Upper lobe of right lung (tissue), 1 donor: ENCODE measurements around the gene TIAM1. TPM values are rescaled to one million over a fixed set of nuclear protein-coding genes. Genes with fewer than 3 reads are reported as not detected.

Experiments
- ATAC-seq: fragments of 200-7000 bp; cut with Tn5 transposase; one replicate; pipeline ENCODE4 v1.9.1; 2020; ENCODE audit warnings: mild to moderate bottlenecking, moderate library complexity
- DNase-seq: peaks from one replicate; pipeline ENCODE4 v3.0.0-alpha.2; 2020
- H3K27ac ChIP-seq: fragments of 200-600 bp; one replicate; pipeline ENCODE4 v1.8.0; 2022
- H3K27me3 ChIP-seq: fragments of 200-600 bp; one replicate; pipeline ENCODE4 v1.8.0; 2022; ENCODE audit warnings: mild to moderate bottlenecking
- H3K36me3 ChIP-seq: fragments of 200-600 bp; one replicate; pipeline ENCODE4 v1.8.0; 2022
- H3K4me1 ChIP-seq: fragments of 200-600 bp; one replicate; pipeline ENCODE4 v1.8.0; 2022
- H3K4me3 ChIP-seq: fragments of 200-600 bp; one replicate; pipeline ENCODE4 v1.8.0; 2022; ENCODE audit warnings: mild to moderate bottlenecking
- H3K9me3 ChIP-seq: fragments of 200-600 bp; one replicate; pipeline ENCODE4 v1.8.0; 2022
- CTCF ChIP-seq: fragments of 200-600 bp; IDR thresholded peaks from one replicate; pipeline ENCODE4 v1.8.0; 2022; ENCODE audit warnings: antibody characterized with exemption
- intact Hi-C: fragments of 100-400 bp; cut with DNase I; formaldehyde crosslinking; loops from one replicate; pipeline ENCODE4 v1.11.0; 2022
- total RNA-seq: library from RNA; stranded (reverse); fragmentation: NEBNext Ultra II Directional; extraction: Animal tissue kit (Norgen Biotek cat#: 25700); gene quantifications from one replicate; pipeline ENCODE4 v1.2.1, GENCODE V29; 2021
- donor health status: DM: no; HTN: yes; CAD: no; lungs with severe emphysema.

The TIAM1 gene
- total RNA-seq, 1 donor from 2014 or later, result 27.3 TPM

- Histone ChIP-seq H3K4me3 (no peak overlapping the region), H3K4me1 (no peaks in the 10 kb centered on the region), H3K9me3 (no peaks in the 10 kb centered on the region), H3K27me3 (no peaks in the 10 kb centered on the region), H3K27ac (no peak overlapping the region), H3K36me3 (no peaks in the 10 kb centered on the region)
- no peak for DNase-seq
- no peak for ATAC-seq
- intact Hi-C loops, result no loop called here
- TF ChIP-seq CTCF, result no peak
Observed at GRCh38 chr21:31364253-31364945, 20.3 kb upstream of the TIAM1 start.

GRCh38 chr21:31363720-31364119 is 19.7 kb upstream of the TIAM1 start:
- H3K27ac ChIP-seq, result no peak overlapping the region
- TF ChIP-seq CTCF, result no peak
- DNase-seq, result no peak
- no peaks in the 10 kb centered on the region for H3K36me3 ChIP-seq
- no peak overlapping the region for H3K4me3 ChIP-seq
- H3K4me1 ChIP-seq, result no peaks in the 10 kb centered on the region
- intact Hi-C loops, result no loop called here
- ATAC-seq, result no peak
- H3K9me3 ChIP-seq, result no peaks in the 10 kb centered on the region
- H3K27me3 ChIP-seq, result no peaks in the 10 kb centered on the region

GRCh38 chr21:31360717-31361116 is 16.7 kb upstream of the TIAM1 start:
- no peak overlapping the region for H3K27ac ChIP-seq
- H3K27me3 ChIP-seq, result no peaks in the 10 kb centered on the region
- no peaks in the 10 kb centered on the region for H3K9me3 ChIP-seq
- TF ChIP-seq CTCF, result no peak
- H3K4me3 ChIP-seq, result no peak overlapping the region
- DNase-seq (no peak), ATAC-seq (no peak)
- no peaks in the 10 kb centered on the region for H3K36me3 ChIP-seq
- H3K4me1 ChIP-seq, result no peaks in the 10 kb centered on the region
- intact Hi-C loops, result no loop called here

- Histone ChIP-seq H3K4me3 (no peak overlapping the region), H3K36me3 (no peaks in the 10 kb centered on the region), H3K27ac (no peak overlapping the region), H3K4me1 (no peaks in the 10 kb centered on the region), H3K9me3 (no peaks in the 10 kb centered on the region), H3K27me3 (no peaks in the 10 kb centered on the region)
- TF ChIP-seq CTCF, result no peak
- ATAC-seq, result no peak
- intact Hi-C loops, result no loop called here
- DNase-seq, result no peak
Observed at GRCh38 chr21:31358158-31358557, 14.1 kb upstream of the TIAM1 start.

GRCh38 chr21:31356440-31356839 is 12.4 kb upstream of the TIAM1 start:
- Histone ChIP-seq H3K27ac (no peak overlapping the region), H3K36me3 (no peaks in the 10 kb centered on the region), H3K27me3 (no peaks in the 10 kb centered on the region), H3K4me3 (no peak overlapping the region), H3K4me1 (no peaks in the 10 kb centered on the region), H3K9me3 (no peaks in the 10 kb centered on the region)
- intact Hi-C loops, result no loop called here
- ATAC-seq (no peak), DNase-seq (no peak)
- no peak for TF ChIP-seq CTCF
